SJCRH30 (cell line): ENCODE data around the gene WNT1. TPM values are rescaled to one million over a fixed set of nuclear protein-coding genes. Genes with fewer than 3 reads are reported as not detected.

Source experiments
- DNase-seq, 2 experiments: peaks; one replicate each; pipeline ENCODE4 v3.0.0-alpha.2; 2015 to 2020
- H3K27ac ChIP-seq: fragments of 250-450 bp; sonication (Bioruptor Pico); 2 replicates; pipeline ENCODE4 v1.5.1; 2020; ENCODE audit warnings: mild to moderate bottlenecking, moderate library complexity
- H3K27me3 ChIP-seq: fragments of 250-450 bp; sonication (Bioruptor Pico); 2 replicates; pipeline ENCODE4 v1.5.1; 2020; ENCODE audit warnings: mild to moderate bottlenecking, moderate library complexity
- H3K36me3 ChIP-seq: fragments of 250-450 bp; sonication (Bioruptor Pico); 2 replicates; pipeline ENCODE4 v1.5.1; 2020; ENCODE audit warnings: mild to moderate bottlenecking, moderate library complexity
- H3K4me1 ChIP-seq: fragments of 250-450 bp; sonication (Bioruptor Pico); 2 replicates; pipeline ENCODE4 v1.5.1; 2020; ENCODE audit warnings: mild to moderate bottlenecking, moderate library complexity
- H3K4me3 ChIP-seq: fragments of 250-450 bp; sonication (Bioruptor Pico); 2 replicates; pipeline ENCODE4 v1.5.1; 2020; ENCODE audit warnings: mild to moderate bottlenecking, moderate library complexity
- H3K9me3 ChIP-seq: fragments of 250-450 bp; sonication (Bioruptor Pico); replicated peaks from 2 replicates; pipeline ENCODE4 v1.5.1; 2020; ENCODE audit warnings: mild to moderate bottlenecking, moderate library complexity
- total RNA-seq: library from RNA; depleted of rRNA; stranded (reverse); fragments of >200 nt; shearing (Covaris generic); gene quantifications from 2 replicates; pipeline ENCODE4 v1.2.3, GENCODE V29; 2014

The WNT1 gene
- total RNA-seq, 1 experiment from 2014 or later: not detected

DNA sequence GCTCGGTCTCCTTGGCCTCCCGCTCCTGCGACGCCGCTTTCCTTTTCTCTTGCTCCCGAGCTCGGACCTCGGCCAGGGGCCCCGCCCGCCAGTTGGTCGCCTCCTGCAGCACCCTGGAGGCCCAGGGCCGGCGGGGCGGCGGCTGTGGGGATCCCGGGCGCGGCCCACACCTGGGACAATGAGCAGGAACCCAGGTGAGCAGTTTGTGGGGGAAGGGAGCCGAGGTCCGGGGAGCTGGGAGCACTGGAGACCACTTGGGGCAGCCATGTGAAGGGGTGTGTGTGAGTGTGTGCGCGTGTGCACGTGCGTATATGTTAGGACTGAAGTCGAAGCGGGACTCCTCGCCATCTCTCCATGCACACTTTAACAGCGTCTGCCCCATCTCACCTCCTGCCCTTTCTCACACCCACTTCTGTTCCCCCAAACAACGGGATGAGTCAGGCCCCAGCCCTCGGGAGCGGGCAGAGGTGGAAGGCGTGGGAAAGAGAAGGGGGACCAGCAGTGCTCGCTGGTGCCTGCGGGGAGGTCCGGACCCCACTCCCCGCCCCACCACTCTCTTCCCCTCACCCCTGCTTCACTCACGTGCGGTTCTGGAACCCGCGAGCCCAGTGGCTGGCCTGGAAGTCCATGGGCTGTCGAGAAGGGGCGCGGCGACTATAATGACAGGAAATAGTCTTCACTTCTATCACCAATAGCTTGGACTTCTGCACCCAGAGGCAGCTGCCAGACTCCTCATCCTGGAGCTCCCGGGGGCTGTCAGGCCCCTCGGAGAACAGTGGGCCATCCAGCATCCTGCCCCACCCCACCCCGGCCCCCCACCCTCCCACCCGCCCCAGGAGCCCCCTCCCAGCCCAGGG, 20.6 kb downstream of the WNT1 start:
- DNase-seq: no peak
- peaks cover 16% of the 10 kb centered on the region for H3K4me1 ChIP-seq

DNA sequence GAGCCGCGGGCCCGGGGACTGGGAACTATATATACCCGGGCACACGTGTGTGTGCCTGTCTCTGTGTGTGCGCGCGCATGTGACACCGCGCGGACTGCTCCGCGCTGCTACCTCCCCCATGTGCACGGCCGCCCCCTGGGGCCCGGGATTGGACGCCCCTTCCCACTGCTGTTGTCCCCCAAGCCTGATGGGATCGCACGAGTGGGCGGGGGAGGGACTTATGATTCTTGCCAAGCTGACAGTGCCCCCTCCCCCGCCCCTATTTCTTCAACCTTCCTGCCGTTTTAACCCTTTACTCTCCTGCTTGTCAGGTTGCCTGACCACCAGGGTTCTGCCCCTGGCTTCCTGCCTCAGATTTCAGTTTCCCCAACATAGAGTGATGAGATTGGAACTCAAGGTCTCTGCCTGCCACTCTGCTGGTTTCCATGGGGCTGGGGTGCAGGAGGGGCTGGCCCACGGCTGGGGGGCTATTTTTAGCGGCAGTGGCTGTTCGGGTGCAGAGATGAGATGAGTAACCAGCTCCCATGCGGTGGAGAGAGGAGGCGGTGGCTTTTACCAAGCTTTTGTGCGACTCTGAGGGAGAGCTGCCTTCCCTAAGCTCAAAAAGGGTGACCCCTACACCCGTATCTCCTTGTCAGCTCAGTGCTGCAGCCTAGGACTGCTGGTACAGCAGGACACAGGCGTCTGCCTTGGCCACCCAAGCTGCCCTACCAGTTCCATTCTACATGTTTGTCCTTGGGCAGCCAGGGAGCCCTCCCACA, 21.4 kb downstream of the WNT1 start, which contains the start of gene DDN:
DDN (minus strand) TSS at position 5 of the 761 bp plus-strand sequence. CDS start 88 bp downstream, outside the sequence.
- peak within 1 kb of the TSS; percentile 45 for H3K27ac ChIP-seq

More for the DNA sequence above, 20.6 kb downstream of the WNT1 start:
- no peak overlapping the region for H3K27ac ChIP-seq
- peak overlapping the region; percentile 62 for H3K4me3 ChIP-seq
- H3K9me3 ChIP-seq: no peaks in the 10 kb centered on the region
- no peaks in the 10 kb centered on the region for H3K27me3 ChIP-seq
- peaks cover 3% of the 10 kb centered on the region; the same call in 1 of the 2 replicates for H3K36me3 ChIP-seq

DNA sequence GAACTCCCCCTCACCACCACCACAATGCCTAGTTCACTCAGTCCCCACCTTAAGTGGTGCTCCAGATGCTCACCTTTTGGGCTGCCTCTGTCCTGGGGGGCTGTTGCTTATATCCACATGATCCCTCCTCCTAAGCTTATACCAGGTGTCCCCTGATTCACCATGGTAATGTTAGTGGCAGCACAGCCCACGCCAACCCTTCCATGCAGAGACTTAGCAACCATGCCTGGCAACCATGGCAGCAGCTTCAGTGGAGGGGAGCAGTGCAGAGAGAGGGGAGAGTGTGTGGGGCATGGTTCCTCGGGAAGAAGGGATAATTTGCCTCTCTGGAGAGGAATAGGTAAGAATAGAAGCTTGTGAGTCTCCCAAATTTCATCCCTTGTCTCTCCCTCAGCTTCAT, 22.2 kb downstream of the WNT1 start:
- Histone ChIP-seq H3K9me3 (no peaks in the 10 kb centered on the region), H3K4me1 (peaks cover 16% of the 10 kb centered on the region), H3K27me3 (no peaks in the 10 kb centered on the region), H3K4me3 (peak overlapping the region; percentile 62), H3K36me3 (peaks cover 6% of the 10 kb centered on the region; the same call in 1 of the 2 replicates), H3K27ac (peak overlapping the region; percentile 45; the same call in 1 of the 2 replicates)
- no peak for DNase-seq

More for the DNA sequence above, 21.4 kb downstream of the WNT1 start, which contains the start of gene DDN:
- H3K27me3 ChIP-seq: no peaks in the 10 kb centered on the region
- no peaks in the 10 kb centered on the region for H3K9me3 ChIP-seq
- peaks cover 3% of the 10 kb centered on the region; the same call in 1 of the 2 replicates for H3K36me3 ChIP-seq
- peak within 1 kb of the TSS; percentile 62 for H3K4me3 ChIP-seq
- peak; percentile 92 for DNase-seq
- peaks cover 16% of the 10 kb centered on the region for H3K4me1 ChIP-seq

GRCh38 chr12:49008943-49009342, 30.8 kb downstream of the WNT1 start:
- no peak overlapping the region for H3K4me3 ChIP-seq

DNA sequence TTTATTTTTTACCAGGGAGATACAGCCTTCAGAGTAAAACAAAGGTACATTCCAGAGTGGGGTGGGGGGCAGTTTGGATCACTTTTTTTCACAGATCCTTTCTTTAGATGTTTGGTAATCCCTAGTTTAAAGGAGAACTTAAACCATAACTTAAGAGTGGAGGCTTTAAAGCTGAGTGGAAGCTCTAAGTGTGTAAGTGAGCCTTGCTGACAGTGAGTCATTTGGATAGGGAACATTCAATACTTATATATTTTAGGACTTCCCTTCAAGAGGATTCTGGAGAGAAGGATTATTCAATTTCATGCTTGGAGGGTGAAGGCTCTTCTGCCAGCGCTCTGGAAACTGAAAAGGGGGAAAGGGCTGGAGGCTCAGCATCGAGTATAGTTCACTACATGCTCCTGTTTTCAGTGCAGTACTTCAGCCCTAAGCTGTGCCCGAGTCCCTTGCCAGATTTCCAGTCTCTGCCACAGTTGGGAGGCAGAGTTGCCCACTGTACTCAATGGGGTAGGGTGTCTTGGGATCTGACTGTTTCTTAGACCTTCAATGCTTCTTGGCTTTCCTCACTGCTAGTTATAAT, 32.1 kb downstream of the WNT1 start:
- Histone ChIP-seq H3K4me1 (peaks cover 39% of the 10 kb centered on the region), H3K27ac (peak overlapping the region; percentile 84), H3K27me3 (no peaks in the 10 kb centered on the region), H3K36me3 (no peaks in the 10 kb centered on the region), H3K4me3 (no peak overlapping the region), H3K9me3 (no peaks in the 10 kb centered on the region)
- peak; percentile 74 to 91 for DNase-seq

More at GRCh38 chr12:49008943-49009342, 30.8 kb downstream of the WNT1 start:
- H3K27ac ChIP-seq: no peak overlapping the region; the same call in 1 of the 2 replicates
- no peaks in the 10 kb centered on the region for H3K9me3 ChIP-seq
- no peak for DNase-seq
- 0 out of 2 replicates have a peak, but pooled peaks cover 2% of the 10 kb centered on the region for H3K36me3 ChIP-seq
- H3K27me3 ChIP-seq: no peaks in the 10 kb centered on the region
- peaks cover 39% of the 10 kb centered on the region for H3K4me1 ChIP-seq

DNA sequence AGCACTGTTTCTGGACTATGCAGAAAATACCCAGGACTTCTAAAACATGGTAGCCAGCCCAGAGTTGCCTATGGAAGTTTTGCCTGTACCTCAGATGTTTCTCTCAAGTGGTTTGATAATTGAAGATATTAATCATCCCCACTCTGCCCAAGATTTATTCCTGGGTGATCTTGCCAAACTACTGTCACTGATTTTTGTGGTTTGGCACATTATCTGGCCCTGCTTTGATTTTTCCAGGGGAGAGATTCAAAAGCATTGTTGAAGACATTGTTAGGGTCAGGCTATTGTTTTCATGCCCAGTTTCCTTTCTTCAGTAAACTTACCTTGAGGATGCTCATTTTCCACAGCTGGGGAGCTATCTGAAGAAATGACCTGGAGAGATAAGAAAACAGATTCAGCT, 34.6 kb downstream of the WNT1 start:
- Histone ChIP-seq H3K9me3 (no peaks in the 10 kb centered on the region), H3K4me3 (no peak overlapping the region), H3K36me3 (no peaks in the 10 kb centered on the region), H3K27me3 (no peaks in the 10 kb centered on the region), H3K4me1 (peaks cover 39% of the 10 kb centered on the region), H3K27ac (no peak overlapping the region)
- DNase-seq: no peak

GRCh38 chr12:49013428-49013827, 35.3 kb downstream of the WNT1 start:
- Histone ChIP-seq H3K4me3 (no peak overlapping the region), H3K27ac (no peak overlapping the region), H3K27me3 (no peaks in the 10 kb centered on the region), H3K9me3 (no peaks in the 10 kb centered on the region), H3K4me1 (peaks cover 38% of the 10 kb centered on the region), H3K36me3 (no peaks in the 10 kb centered on the region)
- no peak for DNase-seq

DNA sequence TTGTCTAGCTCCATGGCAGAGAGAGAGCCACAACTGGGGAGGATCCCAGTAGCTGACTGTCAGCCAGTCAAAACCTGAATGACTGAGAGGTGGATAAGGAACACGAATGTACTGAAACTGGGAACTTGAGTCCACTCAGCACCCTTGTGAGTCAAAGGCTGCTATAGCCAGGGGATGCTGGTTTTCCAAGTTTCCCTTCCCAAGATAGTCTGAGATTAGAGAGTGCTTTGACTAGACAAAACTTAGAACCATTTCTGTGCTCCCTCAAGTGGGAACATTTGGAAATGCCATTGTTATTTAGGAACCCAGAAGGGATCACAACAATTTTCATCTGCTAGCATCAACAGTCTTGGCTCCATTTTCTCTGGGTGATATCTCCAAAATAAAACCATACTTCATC, 36.4 kb downstream of the WNT1 start:
- peaks cover 29% of the 10 kb centered on the region for H3K4me1 ChIP-seq
- no peaks in the 10 kb centered on the region for H3K36me3 ChIP-seq
- H3K27me3 ChIP-seq: no peaks in the 10 kb centered on the region
- peak in 1 of 2 experiments; percentile 42 for DNase-seq
- H3K4me3 ChIP-seq: no peak overlapping the region
- no peak overlapping the region for H3K27ac ChIP-seq
- no peaks in the 10 kb centered on the region for H3K9me3 ChIP-seq

- Histone ChIP-seq H3K27ac (no peak overlapping the region), H3K4me1 (peaks cover 22% of the 10 kb centered on the region), H3K27me3 (no peaks in the 10 kb centered on the region), H3K4me3 (no peak overlapping the region), H3K9me3 (no peaks in the 10 kb centered on the region), H3K36me3 (no peaks in the 10 kb centered on the region)
- no peak for DNase-seq
These were observed 37.1 kb downstream of the WNT1 start for GRCh38 chr12:49015196-49015595.

GRCh38 chr12:49017891-49018260, 39.8 kb downstream of the WNT1 start:
- Histone ChIP-seq H3K4me1 (peaks cover 2% of the 10 kb centered on the region; the same call in 1 of the 2 replicates), H3K36me3 (no peaks in the 10 kb centered on the region; the same call in 1 of the 2 replicates), H3K4me3 (peak overlapping the region; percentile 77), H3K27ac (peak overlapping the region; percentile 63), H3K27me3 (no peaks in the 10 kb centered on the region), H3K9me3 (no peaks in the 10 kb centered on the region)
- peak in 1 of 2 experiments; percentile 49 for DNase-seq

GRCh38 chr12:49018261-49019119, 40.4 kb downstream of the WNT1 start, which contains the start of gene PRKAG1:
TSS of gene PRKAG1 (minus strand) at chr12:49018776. CDS start at chr12:49018740, 36 bp downstream.
- Histone ChIP-seq H3K27me3 (no peaks in the 10 kb centered on the region), H3K9me3 (no peaks in the 10 kb centered on the region), H3K4me3 (peak within 1 kb of the TSS; percentile 77), H3K36me3 (peaks cover 1% of the 10 kb centered on the region; the same call in 1 of the 2 replicates), H3K27ac (peak within 1 kb of the TSS; percentile 63), H3K4me1 (peaks cover 2% of the 10 kb centered on the region; the same call in 1 of the 2 replicates)
- peak; percentile 98 to 99 for DNase-seq

- peaks cover 7% of the 10 kb centered on the region; the same call in 1 of the 2 replicates for H3K36me3 ChIP-seq
- no peaks in the 10 kb centered on the region for H3K27me3 ChIP-seq
- peak overlapping the region; percentile 63 for H3K27ac ChIP-seq
- H3K4me3 ChIP-seq: peak overlapping the region; percentile 77
- DNase-seq: no peak
- H3K9me3 ChIP-seq: no peaks in the 10 kb centered on the region
- peaks cover 2% of the 10 kb centered on the region; the same call in 1 of the 2 replicates for H3K4me1 ChIP-seq
These were observed 41.0 kb downstream of the WNT1 start for GRCh38 chr12:49019120-49019430.

DNA sequence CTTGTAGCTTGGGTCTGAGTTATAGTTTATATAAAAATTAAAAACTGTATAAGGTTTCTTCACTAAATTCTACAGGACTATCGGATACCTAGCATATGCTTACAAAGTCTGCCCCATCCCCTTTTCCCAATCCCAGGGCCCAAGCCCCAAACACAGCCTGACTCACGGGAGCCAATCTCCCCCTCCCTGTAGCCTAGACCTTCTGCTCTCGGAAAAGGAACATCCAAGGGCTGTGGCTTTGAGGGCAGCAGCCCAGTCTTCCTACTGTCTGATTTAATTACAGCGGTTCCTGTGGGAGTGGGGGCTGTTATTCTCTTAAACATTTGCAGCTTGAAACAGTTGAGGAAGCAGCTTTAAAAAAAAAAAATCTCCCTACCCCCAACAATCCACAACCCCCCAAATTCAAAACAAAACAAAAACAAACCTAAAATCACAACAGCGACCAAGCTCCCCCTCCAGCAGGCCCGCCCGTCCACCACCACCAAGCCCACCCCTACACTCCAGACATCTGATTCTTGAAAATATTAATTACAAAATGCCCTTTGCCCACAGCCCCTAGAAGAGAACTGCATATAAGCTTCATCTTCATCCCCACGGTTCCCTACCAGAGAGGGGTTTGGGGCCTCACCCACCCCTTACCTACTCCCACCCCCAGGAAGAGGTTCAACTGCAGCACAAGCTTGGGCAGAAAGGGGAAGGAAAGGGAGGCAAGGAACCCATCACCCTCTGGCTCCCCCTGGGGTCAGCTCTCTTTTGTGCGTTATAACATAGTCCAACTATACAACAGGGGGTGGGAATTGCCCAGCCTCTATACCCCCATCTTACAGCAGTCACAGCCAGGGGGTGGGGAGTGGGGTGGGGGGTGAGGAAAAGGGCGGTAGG, 41.6 kb downstream of the WNT1 start:
- Histone ChIP-seq H3K4me3 (peak overlapping the region; percentile 11; the same call in 1 of the 2 replicates), H3K27me3 (no peaks in the 10 kb centered on the region), H3K4me1 (peaks cover 2% of the 10 kb centered on the region; the same call in 1 of the 2 replicates), H3K27ac (no peak overlapping the region), H3K9me3 (no peaks in the 10 kb centered on the region), H3K36me3 (peaks cover 13% of the 10 kb centered on the region)
- DNase-seq: peak; percentile 63 to 78
